Activated CD4-positive, alpha-beta T cell treated with anti-CD3 and anti-CD28 coated beads for 4 hours (primary cell): ENCODE data around the gene C1orf56.
A peak's percentile ranks its signal among the peaks of the same experiment; 100 is the strongest.

Experiments
- DNase-seq, 2 donors: peaks; one replicate each; pipeline ENCODE4 v3.0.0-alpha.2; 2020

The C1orf56 gene

GRCh38 chr1:151026460-151026859, 21.1 kb upstream of the C1orf56 start:
- DNase-seq, result no peak

- DNase-seq, result no peak
Measured at GRCh38 chr1:151032164-151032563, 15.4 kb upstream of the C1orf56 start.

GRCh38 chr1:151035167-151035566, 12.4 kb upstream of the C1orf56 start:
- DNase-seq, result no peak

DNA sequence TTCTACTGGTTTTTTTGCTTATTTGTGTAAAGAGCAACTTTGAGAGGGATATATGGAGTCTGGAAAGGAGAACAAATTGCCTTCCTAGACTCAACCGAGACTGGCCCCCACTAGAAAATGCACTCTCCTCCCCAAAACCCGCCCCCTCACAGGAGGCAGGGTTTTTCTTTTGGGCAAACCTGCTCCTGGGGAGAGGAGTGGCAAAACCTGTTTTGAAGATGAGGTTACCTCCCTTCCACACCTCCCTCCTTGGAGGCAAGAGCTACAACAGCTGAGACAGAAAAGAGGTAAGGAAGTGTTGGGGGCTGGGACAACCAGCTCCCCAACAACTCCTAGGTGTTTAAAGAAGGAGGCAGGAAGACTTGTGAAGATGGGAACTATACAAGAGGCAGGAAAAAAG, 11.2 kb upstream of the C1orf56 start, which contains the start of gene BNIPL:
TSS of gene BNIPL (plus strand) at position 231 of the 400 bp plus-strand sequence. CDS start at position 371, 140 bp downstream.
- no peak for DNase-seq

DNA sequence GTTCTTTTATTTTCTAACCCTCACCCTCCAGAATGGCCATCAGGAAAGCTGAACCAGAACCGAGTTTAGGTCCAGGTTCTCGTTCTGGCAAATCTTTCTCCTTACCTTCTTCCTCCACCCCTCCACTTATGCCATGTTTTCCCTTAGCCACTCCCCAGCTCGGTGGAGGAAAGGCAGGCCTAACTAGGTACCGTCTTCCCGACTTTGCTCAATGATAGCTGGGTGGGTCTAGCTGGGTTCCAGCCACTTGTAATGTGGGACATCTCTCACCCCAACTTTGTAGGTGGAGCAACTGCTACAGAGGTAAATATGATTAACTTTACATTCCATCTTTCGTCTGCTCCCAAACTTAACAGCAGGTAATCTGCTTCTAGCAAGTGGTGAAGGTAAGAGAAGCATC, 10.5 kb upstream of the C1orf56 start:
- no peak for DNase-seq

DNA sequence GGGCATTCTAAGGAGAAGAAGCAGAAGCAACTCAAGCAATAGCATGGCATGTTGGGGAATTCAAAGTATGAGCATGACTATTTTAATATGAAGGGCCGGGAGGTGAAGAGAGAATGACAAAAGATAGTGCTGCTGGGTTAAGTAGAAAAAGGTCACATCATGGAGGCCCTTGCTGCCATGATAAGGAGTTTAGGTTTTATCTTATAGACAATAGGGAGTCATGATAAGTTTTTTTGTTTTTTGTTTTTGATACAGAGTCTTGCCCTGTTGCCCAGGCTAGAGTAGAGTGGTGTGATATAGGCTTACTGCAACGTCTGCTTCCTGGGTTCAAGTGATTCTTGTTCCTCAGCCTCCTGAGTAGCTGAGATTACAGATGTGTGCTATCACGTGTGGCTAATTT, 8.0 kb upstream of the C1orf56 start:
- DNase-seq, result no peak

GRCh38 chr1:151043163-151043562, 4.4 kb upstream of the C1orf56 start:
- DNase-seq, result no peak

- peak; percentile 45 to 48 for DNase-seq
Measured at GRCh38 chr1:151047925-151048644, 534 bp downstream of the C1orf56 start.

DNA sequence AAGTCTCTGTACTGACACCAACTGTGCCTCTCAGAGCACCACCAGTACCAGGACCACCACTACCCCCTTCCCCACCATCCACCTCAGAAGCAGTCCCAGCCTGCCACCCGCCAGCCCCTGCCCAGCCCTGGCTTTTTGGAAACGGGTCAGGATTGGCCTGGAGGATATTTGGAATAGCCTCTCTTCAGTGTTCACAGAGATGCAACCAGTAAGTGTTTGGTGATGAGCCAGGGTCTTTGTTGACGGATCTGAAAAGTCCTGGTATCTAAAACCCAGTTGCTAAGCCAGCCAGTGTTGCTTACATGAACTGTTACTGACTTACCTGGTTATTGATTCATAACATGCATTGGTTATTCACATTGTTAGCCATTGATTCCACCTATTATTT, 1.1 kb downstream of the C1orf56 start:
- no peak for DNase-seq

DNA sequence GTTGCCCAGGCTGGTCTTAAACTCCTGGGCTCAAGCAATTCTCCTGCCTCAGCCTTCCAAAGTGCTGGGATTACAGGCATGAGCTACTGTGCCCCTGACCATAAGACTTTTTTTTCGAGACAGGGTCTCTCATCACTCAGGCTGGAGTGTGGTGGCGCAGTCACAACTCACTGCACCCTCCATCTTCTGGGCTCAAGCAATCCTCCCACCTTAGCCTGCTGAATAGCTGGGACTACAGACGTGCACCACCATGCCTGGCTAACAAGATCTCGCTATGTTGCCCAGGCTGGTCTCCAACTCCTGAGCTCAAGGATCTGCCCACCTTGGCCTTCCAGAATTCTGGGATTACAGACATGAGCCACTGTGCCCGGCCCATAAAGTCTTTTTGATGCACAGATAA, 1.9 kb downstream of the C1orf56 start:
- DNase-seq, result no peak

DNA sequence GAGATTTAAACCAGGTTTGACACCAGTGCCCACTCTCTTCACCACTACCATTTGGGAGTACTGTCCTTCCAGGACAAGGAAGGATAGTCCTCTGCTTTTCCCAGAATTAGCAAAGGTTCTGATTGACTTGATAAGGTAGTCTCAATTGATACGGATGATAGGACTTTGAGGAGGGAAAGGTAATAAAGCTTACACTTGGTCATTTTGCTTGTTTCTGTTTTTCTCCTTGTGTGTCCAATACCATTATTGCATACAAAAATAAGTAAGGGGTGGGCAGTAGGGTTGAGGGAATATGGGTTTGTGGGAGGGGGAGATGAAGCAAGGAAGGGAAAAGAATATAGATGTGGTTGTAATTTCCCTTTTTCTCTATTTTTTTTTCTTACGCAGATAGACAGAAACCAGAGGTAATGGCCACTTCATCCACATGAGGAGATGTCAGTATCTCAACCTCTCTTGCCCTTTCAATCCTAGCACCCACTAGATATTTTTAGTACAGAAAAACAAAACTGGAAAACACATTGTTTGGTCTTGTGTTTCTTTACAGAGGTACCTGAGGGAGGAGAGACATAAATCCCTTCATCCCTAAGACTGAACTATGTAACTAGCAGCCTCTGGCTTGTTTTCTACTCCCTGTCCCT, 2.6 kb downstream of the C1orf56 start:
- no peak for DNase-seq

DNA sequence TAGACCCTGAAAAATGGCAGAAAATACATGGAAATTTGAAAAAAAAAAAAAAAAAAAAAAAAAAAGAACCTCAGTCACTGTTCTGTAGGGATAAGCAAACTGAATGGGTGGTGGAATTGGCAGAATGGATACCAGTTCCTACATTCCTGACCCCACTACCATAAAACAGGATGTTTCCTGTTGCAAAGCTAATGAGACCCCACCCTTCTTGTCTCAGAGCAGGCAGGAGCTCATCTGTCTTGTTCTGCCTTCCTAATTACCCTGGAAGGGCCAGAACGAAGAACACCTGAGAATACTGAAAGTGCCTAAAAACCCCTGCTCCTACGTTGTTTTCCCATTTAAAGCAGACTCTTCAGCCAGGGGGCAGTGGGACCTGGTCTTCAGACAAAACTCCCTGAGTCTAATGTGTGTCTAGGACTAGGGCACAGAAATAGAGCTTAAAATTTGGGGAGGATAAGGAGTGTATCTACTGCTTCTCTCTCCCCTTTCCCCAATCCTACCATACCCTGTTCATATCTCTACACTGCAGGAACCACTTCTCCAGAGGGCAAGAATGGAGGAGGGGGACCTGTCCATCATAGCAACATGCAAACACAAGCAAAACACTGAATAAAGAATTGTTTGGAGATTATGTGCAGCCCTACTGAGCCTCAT, 3.9 kb downstream of the C1orf56 start:
- DNase-seq, result no peak

- no peak for DNase-seq
Measured at GRCh38 chr1:151054971-151055547, 7.5 kb downstream of the C1orf56 start.

- DNase-seq, result no peak
Measured at GRCh38 chr1:151055581-151055980, 8.0 kb downstream of the C1orf56 start.

- no peak for DNase-seq
Measured at GRCh38 chr1:151056149-151056548, 8.6 kb downstream of the C1orf56 start.

DNA sequence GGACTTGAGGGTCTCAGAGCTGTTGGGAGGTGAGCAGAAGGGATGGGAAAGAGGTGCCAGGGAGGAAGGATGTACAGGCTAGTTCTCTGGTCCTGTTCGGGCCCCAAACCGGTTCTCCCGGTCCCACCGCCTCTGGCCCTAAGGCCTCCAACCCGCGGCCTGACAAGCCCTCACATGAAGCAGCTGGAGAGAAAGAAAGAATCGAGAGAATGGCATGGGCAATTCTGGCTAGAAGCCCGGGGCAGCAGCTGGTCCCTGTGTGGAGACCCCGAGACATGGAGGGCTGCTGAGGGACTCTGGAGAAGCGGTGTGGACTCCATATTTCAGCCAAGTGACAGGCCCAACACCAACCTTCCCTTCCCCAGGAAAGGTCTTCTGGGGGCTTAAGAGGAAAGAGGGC, 11.1 kb downstream of the C1orf56 start:
- no peak for DNase-seq

GRCh38 chr1:151059109-151060006, 11.8 kb downstream of the C1orf56 start, which contains the start of gene CDC42SE1:
CDC42SE1 (minus strand) TSS chr1:151059622; CDS start chr1:151055730, 3,892 bp downstream.
- DNase-seq, result peak; percentile 75 to 80

DNA sequence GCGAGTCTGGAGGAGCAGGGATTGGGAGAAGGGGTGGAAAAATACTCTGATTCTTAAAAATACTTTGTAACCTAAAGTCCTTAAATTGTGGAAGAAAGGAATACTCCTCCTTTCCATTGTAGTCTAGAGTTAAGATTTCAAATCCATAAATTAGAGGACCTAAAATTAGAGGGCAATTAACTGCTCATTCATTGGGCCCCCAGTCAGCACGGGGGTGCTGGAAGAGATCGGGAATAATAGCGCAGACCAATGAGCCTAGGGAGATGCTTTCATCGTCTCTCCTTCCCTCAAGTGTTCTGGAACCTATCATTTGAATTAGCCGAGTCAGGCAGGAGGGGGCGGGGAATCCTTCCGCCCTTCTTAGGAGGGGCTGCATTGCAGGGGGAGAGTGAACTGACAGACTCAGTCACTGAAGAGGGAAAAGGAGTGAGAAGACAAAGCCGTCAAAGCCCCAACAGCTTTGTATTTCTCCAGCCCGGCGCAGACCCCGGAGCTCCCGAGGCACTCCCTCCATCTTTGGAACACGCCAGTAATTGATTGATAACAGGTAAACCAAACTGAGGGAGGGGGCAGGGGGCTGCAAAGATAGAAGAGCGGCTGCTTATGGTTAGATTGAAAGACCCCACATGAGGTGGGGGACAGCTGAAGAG, 12.6 kb downstream of the C1orf56 start, which contains the start of gene MLLT11:
TSS of gene MLLT11 (plus strand) at position 391 of the 650 bp plus-strand sequence. CDS start 6,828 bp downstream, outside the sequence.
- no peak for DNase-seq

GRCh38 chr1:151060657-151061421, 13.3 kb downstream of the C1orf56 start:
- no peak for DNase-seq

DNA sequence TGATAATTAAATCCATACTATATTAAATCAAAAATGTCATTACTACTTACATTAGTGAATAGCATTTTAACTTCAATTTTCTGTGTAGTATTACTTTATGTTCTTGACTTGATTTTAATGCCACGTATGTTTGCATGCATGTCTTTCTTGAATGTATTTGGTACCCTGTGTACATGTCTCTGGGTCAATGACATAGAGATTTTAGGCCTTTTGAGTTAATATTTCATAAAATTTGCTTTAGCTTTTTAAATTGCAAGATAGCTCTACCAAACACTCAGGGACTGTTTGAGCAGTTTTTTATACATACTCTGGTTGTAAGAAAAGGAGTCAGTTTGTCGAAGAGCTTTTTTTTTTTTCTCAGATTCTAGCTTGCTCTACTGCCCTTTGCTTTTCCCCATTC, 14.2 kb downstream of the C1orf56 start:
- no peak for DNase-seq
